HFFc6 (cell line): ENCODE results near the gene ZNF200. TPM values are rescaled to one million over a fixed set of nuclear protein-coding genes. Genes with fewer than 3 reads are reported as not detected.
A peak's percentile ranks its signal among the peaks of the same experiment; 100 is the strongest.
"Not testable (repeated sequence)": the region's sequence is repeated elsewhere in the genome, so short reads cannot be mapped to it uniquely, and the experiment has no call there.

Experiments used
- DNase-seq: peaks from one replicate; pipeline ENCODE4 v3.0.0-alpha.2; 2018
- H3K27ac Mint-ChIP-seq: 2 replicates; pipeline ENCODE4 v1.8.0; 2020; ENCODE audit warnings: mild to moderate bottlenecking, mixed read lengths
- H3K27me3 Mint-ChIP-seq: 2 replicates; pipeline ENCODE4 v1.8.0; 2021; ENCODE audit warnings: mild to moderate bottlenecking, moderate library complexity, mixed read lengths; ENCODE audit not compliant: insufficient read depth
- H3K36me3 Mint-ChIP-seq: 2 replicates; pipeline ENCODE4 v1.8.0; 2021; ENCODE audit warnings: low read depth, mixed read lengths
- H3K4me1 Mint-ChIP-seq: 2 replicates; pipeline ENCODE4 v1.8.0; 2020; ENCODE audit warnings: low read depth, mixed read lengths
- H3K4me3 Mint-ChIP-seq: 2 replicates; pipeline ENCODE4 v1.8.0; 2020; ENCODE audit warnings: mild to moderate bottlenecking, moderate library complexity, mixed read lengths
- H3K9me3 Mint-ChIP-seq: 2 replicates; pipeline ENCODE4 v1.8.0; 2020; ENCODE audit warnings: mild to moderate bottlenecking, mixed read lengths
- total RNA-seq, 6 experiments: library from RNA; stranded (reverse); fragmentation: NEBNext Ultra II Directional; extraction: Animal tissue kit (Norgen Biotek cat#: 25700); gene quantifications; 2 replicates in 1 of 6; 3 replicates in 5 of 6; pipeline ENCODE4 v1.2.3, GENCODE V29; 2021
- TF ChIP-seq, protein P1 (sequence below): fragments of 200-600 bp; sonication (generic); IDR thresholded peaks from 2 replicates; pipeline ENCODE4 v1.5.0; 2021; ENCODE audit warnings: antibody characterized with exemption, mild to moderate bottlenecking

ZNF200 gene
- total RNA-seq, 6 experiments from 2014 or later, result 5.1 to 6.3 (median 5.7) TPM

DNA sequence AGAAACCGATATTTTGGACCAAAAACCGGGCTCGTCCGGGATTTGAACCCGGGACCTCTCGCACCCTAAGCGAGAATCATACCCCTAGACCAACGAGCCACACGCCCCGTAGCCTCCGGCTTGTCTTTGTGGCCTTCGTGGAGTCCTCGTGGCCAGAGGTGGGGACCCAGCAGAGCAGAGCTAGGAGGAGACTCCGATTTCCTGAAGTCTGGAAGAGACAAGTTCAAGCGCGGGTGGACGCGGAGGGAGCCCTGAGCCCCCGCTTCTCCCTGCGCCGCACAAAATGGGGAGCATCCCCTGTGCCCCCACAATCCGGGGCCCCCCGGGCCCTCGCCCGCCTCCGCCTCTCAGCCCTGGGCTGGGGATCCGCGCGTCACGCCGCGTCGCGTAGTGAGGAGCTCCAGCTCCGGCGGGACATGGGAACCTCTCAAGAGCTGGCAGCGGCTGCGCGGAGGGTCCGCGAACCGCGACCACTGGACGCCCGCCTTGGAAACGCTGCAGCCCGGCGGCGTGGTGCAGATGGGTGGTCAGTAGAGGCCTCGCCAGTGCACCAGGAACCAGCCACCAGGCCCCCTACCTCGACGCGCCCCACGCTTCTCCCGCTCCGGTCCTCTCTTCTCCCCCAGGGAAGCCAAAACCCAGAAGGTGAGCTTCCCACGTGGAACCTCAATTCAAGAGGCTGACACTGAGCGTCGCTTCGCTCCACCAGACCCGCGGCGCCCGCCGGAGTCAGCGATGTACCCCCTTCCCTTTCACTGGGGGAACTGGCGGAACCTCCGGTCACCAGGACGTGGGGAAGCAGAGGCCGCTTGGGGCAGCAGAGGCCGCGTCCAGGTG, 52.1 kb downstream of the ZNF200 start:
- Mint-ChIP-seq H3K27ac (peak overlapping the region; percentile 57; the same call in 1 of the 2 replicates), H3K36me3 (no peaks in the 10 kb centered on the region), H3K27me3 (peaks cover 23% of the 10 kb centered on the region), H3K9me3 (no peaks in the 10 kb centered on the region; the same call in 1 of the 2 replicates), H3K4me1 (peaks cover 20% of the 10 kb centered on the region), H3K4me3 (peak overlapping the region; percentile 95)
- TF ChIP-seq, protein P1, sequence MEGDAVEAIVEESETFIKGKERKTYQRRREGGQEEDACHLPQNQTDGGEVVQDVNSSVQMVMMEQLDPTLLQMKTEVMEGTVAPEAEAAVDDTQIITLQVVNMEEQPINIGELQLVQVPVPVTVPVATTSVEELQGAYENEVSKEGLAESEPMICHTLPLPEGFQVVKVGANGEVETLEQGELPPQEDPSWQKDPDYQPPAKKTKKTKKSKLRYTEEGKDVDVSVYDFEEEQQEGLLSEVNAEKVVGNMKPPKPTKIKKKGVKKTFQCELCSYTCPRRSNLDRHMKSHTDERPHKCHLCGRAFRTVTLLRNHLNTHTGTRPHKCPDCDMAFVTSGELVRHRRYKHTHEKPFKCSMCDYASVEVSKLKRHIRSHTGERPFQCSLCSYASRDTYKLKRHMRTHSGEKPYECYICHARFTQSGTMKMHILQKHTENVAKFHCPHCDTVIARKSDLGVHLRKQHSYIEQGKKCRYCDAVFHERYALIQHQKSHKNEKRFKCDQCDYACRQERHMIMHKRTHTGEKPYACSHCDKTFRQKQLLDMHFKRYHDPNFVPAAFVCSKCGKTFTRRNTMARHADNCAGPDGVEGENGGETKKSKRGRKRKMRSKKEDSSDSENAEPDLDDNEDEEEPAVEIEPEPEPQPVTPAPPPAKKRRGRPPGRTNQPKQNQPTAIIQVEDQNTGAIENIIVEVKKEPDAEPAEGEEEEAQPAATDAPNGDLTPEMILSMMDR, result peak; percentile 69
- peak; percentile 65 for DNase-seq

DNA sequence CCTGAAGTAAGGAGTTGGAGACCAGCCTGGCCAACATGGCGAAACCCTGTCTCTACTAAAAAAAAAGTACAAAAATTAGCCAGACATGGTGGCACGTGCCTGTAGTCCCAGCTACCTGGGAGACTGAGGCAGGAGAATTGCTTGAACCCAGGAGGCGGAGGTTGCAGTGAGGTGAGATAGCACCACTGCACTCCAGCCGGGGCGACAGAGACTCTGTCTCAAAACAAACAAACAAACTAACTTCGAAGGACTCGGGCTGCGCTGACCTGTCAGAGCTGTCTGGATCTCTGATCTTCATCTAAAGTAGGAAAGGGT, 52.7 kb downstream of the ZNF200 start:
- peaks cover 26% of the 10 kb centered on the region for H3K27me3 Mint-ChIP-seq
- not testable (repeated sequence) for DNase-seq, H3K9me3 Mint-ChIP-seq, H3K36me3 Mint-ChIP-seq, H3K27ac Mint-ChIP-seq
- peaks cover 14% of the 10 kb centered on the region for H3K4me1 Mint-ChIP-seq
- peak overlapping the region; percentile 95 for H3K4me3 Mint-ChIP-seq

- TF ChIP-seq, protein P1, result no peak
- DNase-seq, result peak; percentile 62
- Mint-ChIP-seq H3K4me3 (no peak overlapping the region), H3K4me1 (peaks cover 18% of the 10 kb centered on the region), H3K27ac (no peak overlapping the region), H3K36me3 (no peaks in the 10 kb centered on the region), H3K9me3 (no peaks in the 10 kb centered on the region; the same call in 1 of the 2 replicates), H3K27me3 (peaks cover 27% of the 10 kb centered on the region)
These were observed 54.5 kb downstream of the ZNF200 start for GRCh38 chr16:3180445-3180878.

GRCh38 chr16:3179651-3180050, 55.3 kb downstream of the ZNF200 start:
- H3K4me1 Mint-ChIP-seq, result peaks cover 21% of the 10 kb centered on the region
- H3K4me3 Mint-ChIP-seq, result no peak overlapping the region
- no peak overlapping the region for H3K27ac Mint-ChIP-seq
- no peaks in the 10 kb centered on the region; the same call in 1 of the 2 replicates for H3K9me3 Mint-ChIP-seq
- no peaks in the 10 kb centered on the region for H3K36me3 Mint-ChIP-seq
- TF ChIP-seq, protein P1, result no peak
- peaks cover 29% of the 10 kb centered on the region for H3K27me3 Mint-ChIP-seq
- DNase-seq, result no peak

- DNase-seq, result peak; percentile 76
- Mint-ChIP-seq H3K4me1 (peaks cover 25% of the 10 kb centered on the region), H3K27ac (peak overlapping the region; percentile 18; the same call in 1 of the 2 replicates), H3K4me3 (peak overlapping the region; percentile 80), H3K27me3 (peaks cover 35% of the 10 kb centered on the region), H3K36me3 (no peaks in the 10 kb centered on the region), H3K9me3 (no peaks in the 10 kb centered on the region)
- TF ChIP-seq, protein P1, result no peak
These were observed 59.5 kb downstream of the ZNF200 start for GRCh38 chr16:3175157-3176093.
